K562 (cell line): ENCODE data around the gene MMS19. TPM values are rescaled to one million over a fixed set of nuclear protein-coding genes. Genes with fewer than 3 reads are reported as not detected.

ENCODE experiments used
- ATAC-seq: fragments of 200-7000 bp; cut with Tn5 transposase; 3 replicates; pipeline ENCODE4 v1.9.1; 2020; ENCODE audit warnings: moderate library complexity
- BruUV-seq: library from RNA; stranded (reverse); fragments of 400-500 nt; replicated peaks from 2 replicates; lab custom pipeline; 2021; lab: Mats Ljungman, UMichigan
- CTCF ChIA-PET: fragments of 300-600 bp; formaldehyde crosslinking; extraction: SDS; loops from one replicate; lab custom pipeline; 2021; ENCODE audit warnings: low intra/inter-chr PET ratio; lab: Yijun Ruan, JAX
- POLR2A ChIA-PET: fragments of 300-600, 350-650 bp; sonication (Branson Sonifier 250); formaldehyde crosslinking; extraction: SDS; loops from one replicate; lab custom pipeline; 2021; ENCODE audit warnings: antibody characterized with exemption, inconsistent platforms; lab: Yijun Ruan, JAX
- DNase-seq, 4 experiments: peaks; one replicate each; pipeline versions ENCODE4 v3.0.0 to v3.0.0-alpha.2; 2011 to 2018; ENCODE audit warnings: low spot score in 3 of 4, mixed read lengths in 3 of 4; ENCODE audit errors: extremely low read depth in 1 of 4
- FAIRE-seq: peaks from 2 replicates; lab custom pipeline; 2011; peaks lifted over from hg19 to GRCh38; lab: Jason Lieb, UNC
- H2AFZ ChIP-seq: 2 replicates; pipeline ENCODE4 v1.6.0; 2011; ENCODE audit warnings: low read depth, low read length, control low read depth, inconsistent platforms
- H3K27ac ChIP-seq: fragments of 200-600 bp; 3 replicates; pipeline ENCODE4 v1.8.0; 2011; ENCODE audit warnings: low read depth, mild to moderate bottlenecking, control low read depth, inconsistent platforms, low read length, moderate library complexity, mixed read lengths; ENCODE audit errors: extremely low read depth
- H3K27me3 ChIP-seq, 2 experiments: fragments of 300-600 bp in 1 of 2; 2 replicates in 1 of 2; 3 replicates in 1 of 2; pipeline versions ENCODE4 v1.6.0 to v1.8.0; 2011; ENCODE audit warnings: inconsistent platforms in 2 of 2, low read length in 2 of 2, mild to moderate bottlenecking in 1 of 2, mixed read lengths in 1 of 2, moderate library complexity in 1 of 2; ENCODE audit not compliant: control insufficient read depth in 2 of 2, insufficient read depth in 2 of 2
- H3K36me3 ChIP-seq: fragments of 300-600 bp; 3 replicates; pipeline ENCODE4 v1.8.0; 2011; ENCODE audit warnings: mild to moderate bottlenecking, low read length, inconsistent platforms; ENCODE audit not compliant: control insufficient read depth, insufficient read depth
- H3K4me1 ChIP-seq, 2 experiments: fragments of 200-600 bp in 1 of 2; replicated peaks in 1 of 2; 2 replicates in 1 of 2; 3 replicates in 1 of 2; pipeline versions ENCODE4 v1.5.1 to v1.8.0; 2011; ENCODE audit warnings: inconsistent platforms in 2 of 2, low read length in 2 of 2, mild to moderate bottlenecking in 1 of 2, mixed read lengths in 1 of 2, moderate library complexity in 1 of 2; ENCODE audit not compliant: control insufficient read depth in 2 of 2, insufficient read depth in 2 of 2
- H3K4me2 ChIP-seq: 2 replicates; pipeline ENCODE4 v1.6.1; 2011; ENCODE audit warnings: low read length, control low read depth, inconsistent platforms, mixed read lengths; ENCODE audit not compliant: insufficient read depth
- H3K4me3 ChIP-seq: fragments of 200-600 bp; sonication (generic), shearing (Covaris generic); 2 replicates; pipeline ENCODE4 v1.5.1; 2016; ENCODE audit warnings: control low read depth, inconsistent platforms
- H3K79me2 ChIP-seq: fragments of 200-600 bp; 3 replicates; pipeline ENCODE4 v1.8.0; 2011; ENCODE audit warnings: low read length, inconsistent platforms; ENCODE audit not compliant: control insufficient read depth, insufficient read depth
- H3K9ac ChIP-seq, 2 experiments: 2 replicates each; pipeline versions ENCODE4 v1.6.0 to v1.6.1; 2011; ENCODE audit warnings: low read depth in 2 of 2, low read length in 2 of 2, control low read depth in 1 of 2, inconsistent platforms in 1 of 2, mild to moderate bottlenecking in 1 of 2, mixed read lengths in 1 of 2; ENCODE audit not compliant: insufficient read depth in 1 of 2
- H3K9me1 ChIP-seq: one replicate; pipeline ENCODE4 v1.6.0; 2011; ENCODE audit warnings: inconsistent platforms, mild to moderate bottlenecking, low read length, moderate library complexity; ENCODE audit not compliant: control insufficient read depth, insufficient read depth
- H3K9me3 ChIP-seq: replicated peaks from 2 replicates; pipeline ENCODE4 v1.5.1; 2011; ENCODE audit warnings: low read depth, low read length, inconsistent platforms; ENCODE audit not compliant: control insufficient read depth, insufficient read depth
- H4K20me1 ChIP-seq: replicated peaks from 2 replicates; pipeline ENCODE4 v1.6.1; 2011; ENCODE audit warnings: low read length, inconsistent platforms, mixed read lengths; ENCODE audit not compliant: control insufficient read depth, insufficient read depth
- C11orf30 ChIP-seq: fragments of 450-650 bp; IDR thresholded peaks from 2 replicates; pipeline ENCODE4 v1.6.1; 2016; ENCODE audit warnings: low read depth, mild to moderate bottlenecking
- CGGBP1 ChIP-seq: fragments of 250-450 bp; sonication (Bioruptor Pico); IDR thresholded peaks from 2 replicates; pipeline ENCODE4 v1.9.0; 2021; ENCODE audit warnings: mild to moderate bottlenecking
- E2F6 ChIP-seq, 2 experiments: IDR thresholded peaks; 2 replicates each; pipeline ENCODE4 v1.6.1; 2011; ENCODE audit warnings: borderline replicate concordance in 1 of 2, control low read depth in 1 of 2, low read depth in 1 of 2, low read length in 1 of 2, mild to moderate bottlenecking in 1 of 2, mixed read lengths in 1 of 2, moderate library complexity in 1 of 2; ENCODE audit not compliant: insufficient read depth in 1 of 2, insufficient read length in 1 of 2, poor library complexity in 1 of 2, severe bottlenecking in 1 of 2; ENCODE audit errors: extremely low read depth in 1 of 2
- EP400 ChIP-seq: fragments of 450-650 bp; IDR thresholded peaks from 2 replicates; pipeline ENCODE4 v1.6.1; 2017; ENCODE audit warnings: antibody characterized with exemption, mild to moderate bottlenecking, moderate library complexity
- GTF2A2 ChIP-seq: IDR thresholded peaks from 2 replicates; pipeline ENCODE4 v1.6.1; 2016; ENCODE audit warnings: mild to moderate bottlenecking, missing genetic modification characterization, missing compliant biosample characterization
- ILF3 ChIP-seq: fragments of 450-650 bp; IDR thresholded peaks from 2 replicates; pipeline ENCODE4 v1.6.1; 2018; ENCODE audit warnings: antibody characterized with exemption, mild to moderate bottlenecking, moderate library complexity, borderline replicate concordance
- MED1 ChIP-seq: sonication (generic); formaldehyde crosslinking; IDR thresholded peaks from 2 replicates; pipeline ENCODE4 v1.8.1; 2023; ENCODE audit warnings: missing genetic modification reagents, borderline replicate concordance
- NKRF ChIP-seq: fragments of 450-650 bp; IDR thresholded peaks from 2 replicates; pipeline ENCODE4 v1.6.1; 2016; ENCODE audit warnings: borderline replicate concordance
- SAP30 ChIP-seq: fragments of 200-600 bp; sonication (generic); IDR thresholded peaks from 2 replicates; pipeline ENCODE4 v1.6.1; 2012; ENCODE audit warnings: borderline replicate concordance, low read depth, mild to moderate bottlenecking, moderate library complexity, low read length, control low read depth, inconsistent platforms; ENCODE audit not compliant: insufficient read depth, poor library complexity, severe bottlenecking
- SMAD4 ChIP-seq: fragments of 250-450 bp; sonication (Bioruptor Pico); conservative IDR thresholded peaks from 2 replicates; pipeline ENCODE4 v1.8.0; 2021; ENCODE audit warnings: inconsistent platforms, mild to moderate bottlenecking, moderate library complexity
- SMARCC2 ChIP-seq: fragments of 450-650 bp; IDR thresholded peaks from 2 replicates; pipeline ENCODE4 v1.6.1; 2017; ENCODE audit warnings: antibody characterized with exemption, moderate library complexity, mild to moderate bottlenecking, low read depth
- TRIM24 ChIP-seq, 2 experiments: fragments of 450-650 bp; IDR thresholded peaks; 2 replicates each; pipeline ENCODE4 v1.6.1; 2016
- ZBTB2 ChIP-seq: fragments of 450-650 bp; IDR thresholded peaks from 2 replicates; pipeline ENCODE4 v1.6.1; 2016; ENCODE audit warnings: antibody characterized with exemption
- ZNF197 ChIP-seq: fragments of 200-800 bp; sonication (Bioruptor generic); IDR thresholded peaks from 2 replicates; pipeline ENCODE4 v1.6.1; 2016; ENCODE audit warnings: low read depth, missing genetic modification characterization, missing compliant biosample characterization
- ZNF23 ChIP-seq: fragments of 250-450 bp; sonication (Bioruptor Pico); IDR thresholded peaks from 2 replicates; pipeline ENCODE4 v1.4.0; 2020; ENCODE audit warnings: mild to moderate bottlenecking
- ZNF449 ChIP-seq: fragments of 250-450 bp; sonication (Bioruptor Pico); IDR thresholded peaks from 2 replicates; pipeline ENCODE4 v1.8.0; 2022; ENCODE audit warnings: moderate library complexity, mild to moderate bottlenecking, inconsistent platforms
- WGBS: fragments of 100-300 bp; shearing (Covaris generic); methylation state at CpG from one replicate; pipeline ENCODE4 v1.1.6; 2016; ENCODE audit warnings: low coverage, mixed read lengths; ENCODE audit not compliant: insufficient coverage; ENCODE audit errors: missing lambda C conversion rate; 5-methylcytosine and 5-hydroxymethylcytosine counted together
- in situ Hi-C: fragments of 300-500 bp; cut with MboI; formaldehyde crosslinking; loops from 4 replicates; pipeline ENCODE4 v1.15.0; 2018; ENCODE audit warnings: inconsistent platforms, mixed read lengths
- intact Hi-C: fragments of 100-400 bp; cut with micrococcal nuclease; formaldehyde crosslinking; loops from 2 replicates; pipeline ENCODE4 v1.14.2; 2022
- polyA plus RNA-seq, 8 experiments: library from polyadenylated mRNA; depleted of rRNA in 4 of 8; stranded (reverse) in 5 of 8; unstranded in 3 of 8; fragments of >200 nt; fragmentation: Nextera tagmentation in 2 of 8; fragmentation: Illumina TruSeq in 1 of 8; extraction: Ambion mirVana in 2 of 8; extraction: Trizol in 1 of 8; gene quantifications; 2 replicates each; pipeline versions ENCODE4 v1.2.1 to v1.2.3, GENCODE V29; 2011 to 2014; ENCODE audit warnings: inconsistent platforms in 1 of 8, missing spikeins in 1 of 8
- total RNA-seq, 7 experiments: library from RNA; depleted of rRNA in 6 of 7; stranded (reverse); fragments of >200 nt in 6 of 7; fragmentation: Illumina TruSeq in 2 of 7; extraction: Trizol in 2 of 7; gene quantifications; 2 replicates each; pipeline versions ENCODE4 v1.2.1 to v1.2.3, GENCODE V29; 2011 to 2021; ENCODE audit warnings: low replicate concordance in 1 of 7

The MMS19 gene
- total and polyA plus RNA-seq, 9 of the 15 experiments (the other 6 are each of a cell fraction or from before 2014, with no cell fraction given): 40.1 to 110 (median 62.9) TPM

- Histone ChIP-seq H3K9ac (no peak overlapping the region), H3K27me3 (no peaks in the 10 kb centered on the region), H3K4me3 (no peak overlapping the region), H3K9me3 (no peaks in the 10 kb centered on the region), H3K36me3 (no peaks in the 10 kb centered on the region), H2AFZ (no peak overlapping the region), H4K20me1 (no peaks in the 10 kb centered on the region), H3K4me2 (no peak overlapping the region), H3K4me1 (peaks cover 14 to 17% of the 10 kb centered on the region in 2 experiments; a peak in 4 of 5 replicates), H3K79me2 (no peaks in the 10 kb centered on the region), H3K27ac (no peak overlapping the region), H3K9me1 (no peaks in the 10 kb centered on the region)
- ChIA-PET POLR2A (interaction anchor here (0.6 to 1.6 kb wide), 3 partner anchors 10 to 39 kb away, joined by 3 to 4 read pairs (median 3); partner anchors contain the start of gene UBTD1), CTCF (no interaction called here)
- in situ Hi-C loops: no loop called here
- BruUV-seq: no TSS peak
- DNase-seq (no peak), FAIRE-seq (no peak), ATAC-seq (no peak)
- 40% methylated on average over 4 of the region's 4 CpGs for WGBS
- intact Hi-C loops: no loop called here
- no peak for TF ChIP-seq NKRF
- TF ChIP-seq TRIM24 (IDR thresholded peaks at IDR 0.05): no peak
- TF ChIP-seq MED1 (CRISPR knock-in tag): no peak
- TF ChIP-seq EP400: no peak
- no peak for TF ChIP-seq ZNF449 (CRISPR knock-in tag)
- TF ChIP-seq GTF2A2 (tag): no peak
- TF ChIP-seq C11orf30: no peak
- TF ChIP-seq ZBTB2: no peak
- no peak for TF ChIP-seq SMARCC2
- TF ChIP-seq SAP30: no peak
- TF ChIP-seq CGGBP1 (CRISPR knock-in tag): no peak
- no peak for TF ChIP-seq ILF3
- no peak for TF ChIP-seq ZNF23
- TF ChIP-seq SMAD4 (CRISPR knock-in tag): no peak
- no peak for TF ChIP-seq E2F6 (IDR thresholded peaks at IDR 0.05; ENCODE audit: borderline replicate concordance in 1 of 2, extremely low read depth in 1 of 2, insufficient read depth in 1 of 2, insufficient read length in 1 of 2, low read depth in 1 of 2, low read length in 1 of 2, poor library complexity in 1 of 2, severe bottlenecking in 1 of 2)
- no peak for TF ChIP-seq ZNF197 (CRISPR knock-in tag)
Observed at GRCh38 chr10:97538411-97538810, 40.2 kb upstream of the MMS19 start.
